OCI-LY1 (cell line): ENCODE measurements around the gene MORC4.

Experiments
- H2AFZ ChIP-seq: fragments of 200-600 bp; sonication (generic), shearing (Covaris generic); 2 replicates; pipeline ENCODE4 v1.6.0; 2014; ENCODE audit warnings: antibody characterized with exemption, mild to moderate bottlenecking, low read length
- H3F3A ChIP-seq: fragments of 200-600 bp; sonication (generic), shearing (Covaris generic); 2 replicates; pipeline ENCODE4 v1.6.0; 2014; ENCODE audit warnings: mild to moderate bottlenecking, antibody characterized with exemption, low read length, moderate library complexity; ENCODE audit not compliant: insufficient read depth
- H3K27ac ChIP-seq: fragments of 200-600 bp; sonication (generic); 2 replicates; pipeline ENCODE4 v1.5.1; 2014; ENCODE audit warnings: low read length, mixed run types, mild to moderate bottlenecking, low read depth; ENCODE audit not compliant: poor library complexity, severe bottlenecking
- H3K27me3 ChIP-seq: fragments of 200-600 bp; sonication (generic); 2 replicates; pipeline ENCODE4 v1.6.0; 2014; ENCODE audit warnings: antibody characterized with exemption, mild to moderate bottlenecking, low read length, moderate library complexity; ENCODE audit not compliant: insufficient read depth
- H3K36me3 ChIP-seq: fragments of 200-600 bp; sonication (generic); 2 replicates; pipeline ENCODE4 v1.6.1; 2014; ENCODE audit warnings: mild to moderate bottlenecking, antibody characterized with exemption, low read length, moderate library complexity, mixed read lengths; ENCODE audit not compliant: insufficient read depth
- H3K4me1 ChIP-seq: fragments of 200-600 bp; sonication (generic); 2 replicates; pipeline ENCODE4 v1.5.1; 2014; ENCODE audit warnings: mild to moderate bottlenecking, low read length, moderate library complexity; ENCODE audit not compliant: insufficient read depth, severe bottlenecking
- H3K4me2 ChIP-seq: fragments of 200-600 bp; sonication (generic), shearing (Covaris generic); 2 replicates; pipeline ENCODE4 v1.6.1; 2014; ENCODE audit warnings: low read length
- H3K4me3 ChIP-seq: fragments of 200-600 bp; sonication (generic); 2 replicates; pipeline ENCODE4 v1.5.1; 2014; ENCODE audit warnings: low read length, low read depth, mild to moderate bottlenecking, mixed read lengths; ENCODE audit not compliant: poor library complexity, severe bottlenecking
- H3K79me2 ChIP-seq: fragments of 200-600 bp; shearing (Covaris generic); 2 replicates; pipeline ENCODE4 v1.6.1; 2016; ENCODE audit warnings: mixed run types, low read length, mixed read lengths; ENCODE audit not compliant: insufficient read depth
- H3K9ac ChIP-seq: fragments of 200-600 bp; sonication (generic), shearing (Covaris generic); 2 replicates; pipeline ENCODE4 v1.6.1; 2014; ENCODE audit warnings: mild to moderate bottlenecking, low read length, mixed read lengths
- H3K9me2 ChIP-seq: fragments of 200-600 bp; sonication (generic), shearing (Covaris generic); 2 replicates; pipeline ENCODE4 v1.6.1; 2014; ENCODE audit warnings: low read depth, mild to moderate bottlenecking, low read length, mixed read lengths
- H3K9me3 ChIP-seq: fragments of 200-600 bp; shearing (Covaris generic); 2 replicates; pipeline ENCODE4 v1.6.1; 2014; ENCODE audit warnings: low read length, mixed read lengths
- H4K20me1 ChIP-seq: fragments of 200-600 bp; sonication (generic), shearing (Covaris generic); 2 replicates; pipeline ENCODE4 v1.6.0; 2016; ENCODE audit warnings: mild to moderate bottlenecking, low read length; ENCODE audit not compliant: insufficient read depth
- CTCF ChIP-seq: fragments of 200-600 bp; sonication (generic), shearing (Covaris generic); IDR thresholded peaks from 2 replicates; pipeline ENCODE4 v1.5.1; 2017; ENCODE audit warnings: mild to moderate bottlenecking, antibody characterized with exemption, low read length, moderate library complexity, mixed read lengths
- EZH2 ChIP-seq: fragments of 200-600 bp; sonication (generic), shearing (Covaris generic); IDR thresholded peaks from 2 replicates; pipeline ENCODE4 v1.8.0; 2017; ENCODE audit warnings: borderline replicate concordance, mixed run types, mild to moderate bottlenecking, antibody characterized with exemption, low read length, moderate library complexity, mixed read lengths

MORC4 gene

GRCh38 chrX:106987488-106987887, 12.5 kb downstream of the MORC4 start:
- H3K27ac ChIP-seq: no peak overlapping the region
- no peak overlapping the region for H3K4me2 ChIP-seq
- no peak overlapping the region for H2AFZ ChIP-seq
- H3K27me3 ChIP-seq: no peaks in the 10 kb centered on the region
- H3K9me3 ChIP-seq: no peaks in the 10 kb centered on the region
- no peaks in the 10 kb centered on the region for H3F3A ChIP-seq
- no peaks in the 10 kb centered on the region for H3K36me3 ChIP-seq
- H3K9ac ChIP-seq: no peak overlapping the region
- H3K4me1 ChIP-seq: no peaks in the 10 kb centered on the region
- H3K4me3 ChIP-seq: no peak overlapping the region
- no peaks in the 10 kb centered on the region for H4K20me1 ChIP-seq
- H3K9me2 ChIP-seq: no peaks in the 10 kb centered on the region
- no peak for TF ChIP-seq EZH2
- no peak for TF ChIP-seq CTCF
- no peaks in the 10 kb centered on the region for H3K79me2 ChIP-seq

- Histone ChIP-seq H3K4me1 (no peaks in the 10 kb centered on the region), H3K9me3 (no peaks in the 10 kb centered on the region), H3K27ac (no peak overlapping the region), H3K4me2 (no peak overlapping the region), H2AFZ (no peak overlapping the region), H3K79me2 (no peaks in the 10 kb centered on the region), H3K27me3 (no peaks in the 10 kb centered on the region), H3K36me3 (no peaks in the 10 kb centered on the region), H3K9ac (no peak overlapping the region), H3F3A (no peaks in the 10 kb centered on the region), H3K4me3 (no peak overlapping the region), H4K20me1 (no peaks in the 10 kb centered on the region), H3K9me2 (no peaks in the 10 kb centered on the region)
- no peak for TF ChIP-seq EZH2
- no peak for TF ChIP-seq CTCF
These were observed 18.9 kb downstream of the MORC4 start for GRCh38 chrX:106980952-106981626.

- no peaks in the 10 kb centered on the region for H3K9me3 ChIP-seq
These were observed 23.6 kb downstream of the MORC4 start for GRCh38 chrX:106976416-106976815.

More at GRCh38 chrX:106976416-106976815, 23.6 kb downstream of the MORC4 start:
- Histone ChIP-seq H3K79me2 (no peaks in the 10 kb centered on the region), H3K4me2 (no peak overlapping the region), H3K9ac (no peak overlapping the region), H3K27ac (no peak overlapping the region), H2AFZ (no peak overlapping the region), H3K4me3 (no peak overlapping the region), H3K36me3 (no peaks in the 10 kb centered on the region), H4K20me1 (no peaks in the 10 kb centered on the region), H3K9me2 (no peaks in the 10 kb centered on the region), H3K4me1 (no peaks in the 10 kb centered on the region), H3F3A (no peaks in the 10 kb centered on the region), H3K27me3 (no peaks in the 10 kb centered on the region)
- TF ChIP-seq EZH2: no peak
- no peak for TF ChIP-seq CTCF
